Left ventricle myocardium inferior (tissue), 1 donor: ENCODE data around the gene EIF6. TPM values are rescaled to one million over a fixed set of nuclear protein-coding genes. Genes with fewer than 3 reads are reported as not detected.
A peak's percentile ranks its signal among the peaks of the same experiment; 100 is the strongest.

ENCODE experiments used
- DNase-seq: peaks from one replicate; pipeline ENCODE4 v3.0.0-alpha.2; 2020
- H3K27ac ChIP-seq: fragments of 200-600 bp; replicated peaks from 2 replicates; pipeline ENCODE4 v1.8.0; 2021
- H3K27me3 ChIP-seq: fragments of 200-600 bp; 2 replicates; pipeline ENCODE4 v1.8.0; 2021; ENCODE audit warnings: low read depth
- H3K36me3 ChIP-seq: fragments of 200-600 bp; 2 replicates; pipeline ENCODE4 v1.8.0; 2021
- H3K4me1 ChIP-seq: fragments of 200-600 bp; 2 replicates; pipeline ENCODE4 v1.8.0; 2021
- H3K4me3 ChIP-seq: fragments of 200-600 bp; 2 replicates; pipeline ENCODE4 v1.8.0; 2021; ENCODE audit warnings: mild to moderate bottlenecking, moderate library complexity
- H3K9me3 ChIP-seq: fragments of 200-600 bp; replicated peaks from 2 replicates; pipeline ENCODE4 v1.8.0; 2021
- intact Hi-C: fragments of 100-400 bp; cut with micrococcal nuclease; formaldehyde crosslinking; loops from one replicate; pipeline ENCODE4 v1.11.0; 2022
- total RNA-seq: library from RNA; stranded (reverse); fragmentation: NEBNext Ultra II Directional; extraction: Animal tissue kit (Norgen Biotek cat#: 25700); gene quantifications from one replicate; pipeline ENCODE4 v1.2.1, GENCODE V29; 2021
- TF ChIP-seq, protein P1 (sequence below): fragments of 200-600 bp; IDR thresholded peaks from 2 replicates; pipeline ENCODE4 v1.8.0; 2021; ENCODE audit warnings: antibody characterized with exemption, mild to moderate bottlenecking, borderline replicate concordance
- donor health status: DM: no; HTN: yes; CAD: no; lungs with severe emphysema.

Gene EIF6
- total RNA-seq, 1 donor from 2014 or later, result 37.4 TPM

GRCh38 chr20:35307666-35308653 is 23.4 kb upstream of the EIF6 start:
- Histone ChIP-seq H3K4me1 (peaks cover 33% of the 10 kb centered on the region), H3K9me3 (no peaks in the 10 kb centered on the region), H3K4me3 (no peak overlapping the region), H3K27ac (peak overlapping the region; percentile 78), H3K27me3 (no peaks in the 10 kb centered on the region), H3K36me3 (peaks cover 22% of the 10 kb centered on the region)
- TF ChIP-seq, protein P1, sequence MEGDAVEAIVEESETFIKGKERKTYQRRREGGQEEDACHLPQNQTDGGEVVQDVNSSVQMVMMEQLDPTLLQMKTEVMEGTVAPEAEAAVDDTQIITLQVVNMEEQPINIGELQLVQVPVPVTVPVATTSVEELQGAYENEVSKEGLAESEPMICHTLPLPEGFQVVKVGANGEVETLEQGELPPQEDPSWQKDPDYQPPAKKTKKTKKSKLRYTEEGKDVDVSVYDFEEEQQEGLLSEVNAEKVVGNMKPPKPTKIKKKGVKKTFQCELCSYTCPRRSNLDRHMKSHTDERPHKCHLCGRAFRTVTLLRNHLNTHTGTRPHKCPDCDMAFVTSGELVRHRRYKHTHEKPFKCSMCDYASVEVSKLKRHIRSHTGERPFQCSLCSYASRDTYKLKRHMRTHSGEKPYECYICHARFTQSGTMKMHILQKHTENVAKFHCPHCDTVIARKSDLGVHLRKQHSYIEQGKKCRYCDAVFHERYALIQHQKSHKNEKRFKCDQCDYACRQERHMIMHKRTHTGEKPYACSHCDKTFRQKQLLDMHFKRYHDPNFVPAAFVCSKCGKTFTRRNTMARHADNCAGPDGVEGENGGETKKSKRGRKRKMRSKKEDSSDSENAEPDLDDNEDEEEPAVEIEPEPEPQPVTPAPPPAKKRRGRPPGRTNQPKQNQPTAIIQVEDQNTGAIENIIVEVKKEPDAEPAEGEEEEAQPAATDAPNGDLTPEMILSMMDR, result no peak
- intact Hi-C loops, result loop anchor here (10.0 kb wide), 1 partner anchor 137 kb away; no protein-coding TSS in a partner anchor
- DNase-seq, result peak; percentile 77

DNA sequence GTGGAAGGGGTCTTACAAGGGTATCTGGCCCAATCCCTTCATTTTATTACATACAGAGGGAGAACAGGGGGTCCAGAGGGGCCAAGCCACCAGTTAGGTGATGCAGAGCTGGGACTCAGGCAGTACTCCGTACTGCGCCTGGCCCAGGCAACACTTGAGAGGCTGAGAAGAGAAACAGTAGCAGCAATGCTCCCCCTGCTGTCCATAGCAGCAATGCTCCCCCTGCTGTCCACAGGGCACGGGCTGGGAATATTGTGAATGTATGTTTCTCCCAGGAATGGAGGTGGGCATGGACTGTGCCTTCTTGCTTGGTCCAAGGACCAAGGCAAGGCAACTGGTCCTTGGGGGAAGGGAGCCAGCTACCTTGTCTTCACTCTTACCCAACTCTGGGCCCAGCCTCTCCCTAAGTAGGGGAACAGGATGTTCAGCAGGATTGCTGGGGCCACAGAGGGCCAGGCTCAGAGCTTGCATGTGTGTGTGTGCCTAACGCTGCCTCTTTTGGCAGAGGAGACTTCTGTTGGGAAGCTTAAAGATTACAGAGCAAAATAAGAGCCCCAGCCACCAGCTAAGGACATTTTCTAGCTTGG is 22.5 kb upstream of the EIF6 start:
- intact Hi-C loops, result loop anchor here (10.0 kb wide), 1 partner anchor 138 kb away; no protein-coding TSS in a partner anchor
- no peaks in the 10 kb centered on the region for H3K27me3 ChIP-seq
- DNase-seq, result peak; percentile 25
- H3K36me3 ChIP-seq, result peaks cover 15% of the 10 kb centered on the region
- peaks cover 33% of the 10 kb centered on the region for H3K4me1 ChIP-seq
- TF ChIP-seq, protein P1, result peak; percentile 70
- no peak overlapping the region for H3K4me3 ChIP-seq
- no peaks in the 10 kb centered on the region for H3K9me3 ChIP-seq
- H3K27ac ChIP-seq, result peak overlapping the region; percentile 78

- H3K27me3 ChIP-seq, result no peaks in the 10 kb centered on the region
- no peaks in the 10 kb centered on the region for H3K9me3 ChIP-seq
- DNase-seq, result no peak
- no peak overlapping the region for H3K4me3 ChIP-seq
- intact Hi-C loops, result loop anchor here (10.0 kb wide), 1 partner anchor 139 kb away; no protein-coding TSS in a partner anchor
- H3K27ac ChIP-seq, result no peak overlapping the region
- TF ChIP-seq, protein P1, result no peak
- peaks cover 33% of the 10 kb centered on the region for H3K4me1 ChIP-seq
- peaks cover 15% of the 10 kb centered on the region for H3K36me3 ChIP-seq
Measured at GRCh38 chr20:35305682-35306556, 21.3 kb upstream of the EIF6 start.

DNA sequence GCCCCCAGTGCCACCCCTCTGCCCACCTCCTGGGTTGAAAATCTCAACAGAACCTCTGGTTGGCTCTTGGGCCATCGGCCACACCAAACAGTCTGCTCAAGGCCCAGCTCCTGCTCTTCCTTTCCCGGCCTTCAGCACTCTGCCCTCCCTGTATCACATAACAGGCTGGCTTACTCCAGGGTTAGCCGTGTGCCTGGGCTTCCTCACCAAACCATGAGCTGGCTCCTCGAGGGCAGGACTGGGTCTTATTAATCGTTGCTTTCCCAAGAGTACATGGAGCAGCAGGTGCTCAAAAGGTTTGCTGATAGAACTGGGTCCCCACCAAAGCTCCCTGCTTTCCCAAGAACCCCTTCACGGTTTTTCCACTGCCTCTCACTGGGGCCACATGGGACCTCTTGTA is 20.4 kb upstream of the EIF6 start:
- intact Hi-C loops, result loop anchor here (10.0 kb wide), 1 partner anchor 140 kb away; no protein-coding TSS in a partner anchor
- TF ChIP-seq, protein P1, result no peak
- H3K4me3 ChIP-seq, result no peak overlapping the region
- no peak overlapping the region for H3K27ac ChIP-seq
- H3K36me3 ChIP-seq, result peaks cover 15% of the 10 kb centered on the region
- H3K27me3 ChIP-seq, result no peaks in the 10 kb centered on the region
- no peaks in the 10 kb centered on the region for H3K9me3 ChIP-seq
- H3K4me1 ChIP-seq, result peaks cover 33% of the 10 kb centered on the region
- no peak for DNase-seq
